Peyer's patch (tissue), 4 donors: ENCODE data around the gene HORMAD2. TPM values are rescaled to one million over a fixed set of nuclear protein-coding genes. Genes with fewer than 3 reads are reported as not detected.

Experiments
- DNase-seq, 3 donors: peaks; one replicate each; pipeline ENCODE4 v3.0.0-alpha.2; 2017 to 2019
- H3K27ac ChIP-seq, 4 donors: fragments of 200-600 bp; sonication (generic); one replicate each; pipeline ENCODE4 v1.5.1; 2016 to 2019
- H3K27me3 ChIP-seq, 2 donors: fragments of 200-600 bp; sonication (generic); one replicate each; pipeline ENCODE4 v1.5.1; 2019
- H3K36me3 ChIP-seq, 3 donors: fragments of 200-600 bp; sonication (generic); one replicate each; pipeline ENCODE4 v1.5.1; 2016 to 2019
- H3K4me1 ChIP-seq, 4 donors: fragments of 200-600 bp; sonication (generic); one replicate each; pipeline ENCODE4 v1.5.1; 2016 to 2019
- H3K4me3 ChIP-seq, 4 donors: fragments of 200-600 bp; sonication (generic); 1 replicate in 3 of 4; 2 replicates in 1 of 4; pipeline ENCODE4 v1.5.1; 2016 to 2019; ENCODE audit warnings: mild to moderate bottlenecking in 1 of 4
- H3K9me3 ChIP-seq, 4 donors: fragments of 200-600 bp; sonication (generic); one replicate each; pipeline ENCODE4 v1.5.1; 2016 to 2019; ENCODE audit warnings: mild to moderate bottlenecking in 1 of 4
- POLR2A ChIP-seq, 2 donors: fragments of 450-650 bp; IDR thresholded peaks; one replicate each; pipeline ENCODE4 v1.5.1; 2017; ENCODE audit warnings: antibody characterized with exemption in 2 of 2, mild to moderate bottlenecking in 2 of 2, moderate library complexity in 2 of 2
- total RNA-seq, 4 donors: library from RNA; depleted of rRNA; stranded (reverse); fragments of >200 nt; gene quantifications; one replicate each; pipeline ENCODE4 v1.1.0, GENCODE V29; 2016
- TF ChIP-seq, protein P1 (sequence below), 6 experiments: fragments of 450-650 bp in 4 of 6; fragments of 200-600 bp in 2 of 6; sonication (generic) in 1 of 6; IDR thresholded peaks; one replicate each; pipeline ENCODE4 v1.5.1; 2017 to 2019; ENCODE audit warnings: antibody characterized with exemption in 6 of 6, mild to moderate bottlenecking in 3 of 6, moderate library complexity in 1 of 6

HORMAD2 gene
- total RNA-seq, 4 donors from 2014 or later = not detected

- TF ChIP-seq, protein P1, sequence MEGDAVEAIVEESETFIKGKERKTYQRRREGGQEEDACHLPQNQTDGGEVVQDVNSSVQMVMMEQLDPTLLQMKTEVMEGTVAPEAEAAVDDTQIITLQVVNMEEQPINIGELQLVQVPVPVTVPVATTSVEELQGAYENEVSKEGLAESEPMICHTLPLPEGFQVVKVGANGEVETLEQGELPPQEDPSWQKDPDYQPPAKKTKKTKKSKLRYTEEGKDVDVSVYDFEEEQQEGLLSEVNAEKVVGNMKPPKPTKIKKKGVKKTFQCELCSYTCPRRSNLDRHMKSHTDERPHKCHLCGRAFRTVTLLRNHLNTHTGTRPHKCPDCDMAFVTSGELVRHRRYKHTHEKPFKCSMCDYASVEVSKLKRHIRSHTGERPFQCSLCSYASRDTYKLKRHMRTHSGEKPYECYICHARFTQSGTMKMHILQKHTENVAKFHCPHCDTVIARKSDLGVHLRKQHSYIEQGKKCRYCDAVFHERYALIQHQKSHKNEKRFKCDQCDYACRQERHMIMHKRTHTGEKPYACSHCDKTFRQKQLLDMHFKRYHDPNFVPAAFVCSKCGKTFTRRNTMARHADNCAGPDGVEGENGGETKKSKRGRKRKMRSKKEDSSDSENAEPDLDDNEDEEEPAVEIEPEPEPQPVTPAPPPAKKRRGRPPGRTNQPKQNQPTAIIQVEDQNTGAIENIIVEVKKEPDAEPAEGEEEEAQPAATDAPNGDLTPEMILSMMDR (IDR thresholded peaks at IDR 0.05) = no peak
- no peak for TF ChIP-seq POLR2A (IDR thresholded peaks at IDR 0.05)
- Histone ChIP-seq H3K36me3 (no peaks in the 10 kb centered on the region), H3K4me3 (no peak overlapping the region), H3K9me3 (no peaks in the 10 kb centered on the region), H3K4me1 (no peaks in the 10 kb centered on the region), H3K27me3 (no peaks in the 10 kb centered on the region), H3K27ac (no peak overlapping the region)
- DNase-seq = no peak
Observed at GRCh38 chr22:30121960-30122359, 41.7 kb downstream of the HORMAD2 start.

GRCh38 chr22:30123463-30123862, 43.2 kb downstream of the HORMAD2 start:
- Histone ChIP-seq H3K4me3 (no peak overlapping the region), H3K27ac (no peak overlapping the region), H3K4me1 (no peaks in the 10 kb centered on the region), H3K36me3 (no peaks in the 10 kb centered on the region), H3K9me3 (no peaks in the 10 kb centered on the region), H3K27me3 (no peaks in the 10 kb centered on the region)
- DNase-seq = no peak
- TF ChIP-seq POLR2A (IDR thresholded peaks at IDR 0.05) = no peak
- TF ChIP-seq, protein P1 (IDR thresholded peaks at IDR 0.05) = no peak

DNA sequence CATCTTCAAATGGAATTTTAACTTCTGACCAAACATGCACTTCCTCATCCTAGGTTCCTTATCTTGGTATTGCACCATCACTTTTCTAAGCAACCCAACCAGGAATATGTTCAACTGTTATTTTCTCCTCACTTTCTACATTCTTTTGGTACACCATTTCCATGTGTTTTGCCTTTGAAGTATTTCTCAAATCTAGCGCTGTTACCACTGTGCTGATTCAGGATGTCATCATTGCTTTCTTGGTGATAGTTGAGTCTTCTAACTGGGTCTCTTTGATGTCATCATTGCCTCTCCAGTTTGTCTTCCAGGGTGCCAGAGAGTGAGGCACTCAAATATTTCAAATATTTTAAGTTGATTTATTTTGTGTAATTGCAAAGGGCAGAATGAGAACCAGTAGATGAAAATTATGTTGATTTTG, 47.5 kb downstream of the HORMAD2 start:
- no peak for TF ChIP-seq POLR2A (IDR thresholded peaks at IDR 0.05)
- TF ChIP-seq, protein P1 (IDR thresholded peaks at IDR 0.05) = no peak
- DNase-seq = no peak
- Histone ChIP-seq H3K36me3 (no peaks in the 10 kb centered on the region), H3K27me3 (no peaks in the 10 kb centered on the region), H3K27ac (no peak overlapping the region), H3K4me3 (no peak overlapping the region), H3K4me1 (no peaks in the 10 kb centered on the region), H3K9me3 (no peaks in the 10 kb centered on the region)

DNA sequence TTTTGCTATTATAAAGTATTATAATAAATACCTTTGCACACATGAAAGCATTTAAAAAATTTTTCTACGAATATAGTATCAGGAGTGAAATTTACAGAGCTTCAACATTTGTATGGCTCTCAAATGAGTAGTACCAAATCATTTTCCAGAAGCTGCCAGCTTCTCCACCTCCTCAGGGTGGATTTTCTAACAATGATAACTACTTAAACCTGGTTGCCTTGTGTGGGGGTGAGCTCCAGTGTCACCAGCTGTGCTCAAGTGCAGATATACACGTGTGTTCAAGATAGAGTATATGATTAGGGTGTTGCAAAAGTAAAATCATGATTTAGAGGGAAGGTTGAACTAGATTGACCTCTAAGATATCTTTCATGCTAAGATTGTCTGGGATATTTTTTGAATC, 48.2 kb downstream of the HORMAD2 start:
- H3K4me3 ChIP-seq = no peak overlapping the region
- no peak overlapping the region for H3K27ac ChIP-seq
- no peaks in the 10 kb centered on the region for H3K9me3 ChIP-seq
- no peaks in the 10 kb centered on the region for H3K36me3 ChIP-seq
- no peak for DNase-seq
- H3K4me1 ChIP-seq = no peaks in the 10 kb centered on the region
- H3K27me3 ChIP-seq = no peaks in the 10 kb centered on the region
- TF ChIP-seq, protein P1 (IDR thresholded peaks at IDR 0.05) = no peak
- no peak for TF ChIP-seq POLR2A (IDR thresholded peaks at IDR 0.05)

GRCh38 chr22:30129636-30130035, 49.4 kb downstream of the HORMAD2 start:
- no peak overlapping the region for H3K27ac ChIP-seq
- no peaks in the 10 kb centered on the region for H3K9me3 ChIP-seq
- H3K27me3 ChIP-seq = no peaks in the 10 kb centered on the region
- no peaks in the 10 kb centered on the region for H3K4me1 ChIP-seq
- no peaks in the 10 kb centered on the region for H3K36me3 ChIP-seq
- DNase-seq = no peak
- TF ChIP-seq POLR2A (IDR thresholded peaks at IDR 0.05) = no peak
- TF ChIP-seq, protein P1 (IDR thresholded peaks at IDR 0.05) = no peak
- no peak overlapping the region for H3K4me3 ChIP-seq
